Urinary bladder (tissue), 4 donors: ENCODE data around the gene ERBB4. TPM values are rescaled to one million over a fixed set of nuclear protein-coding genes. Genes with fewer than 3 reads are reported as not detected.
"Not testable (repeated sequence)": the region's sequence is repeated elsewhere in the genome, so short reads cannot be mapped to it uniquely, and the experiment has no call there.

Experiments used
- DNase-seq: peaks from one replicate; pipeline ENCODE4 v3.0.0-alpha.2; 2015; ENCODE audit errors: extremely low spot score
- H3K27ac ChIP-seq: one replicate; pipeline ENCODE4 v1.5.1; 2013; ENCODE audit warnings: low read depth, mild to moderate bottlenecking, moderate library complexity
- H3K36me3 ChIP-seq: one replicate; pipeline ENCODE4 v1.6.1; 2013; ENCODE audit warnings: mild to moderate bottlenecking, moderate library complexity; ENCODE audit not compliant: insufficient read depth
- H3K4me1 ChIP-seq: one replicate; pipeline ENCODE4 v1.6.1; 2013; ENCODE audit warnings: mild to moderate bottlenecking, moderate library complexity; ENCODE audit not compliant: insufficient read depth
- H3K4me3 ChIP-seq: one replicate; pipeline ENCODE4 v1.5.1; 2013; ENCODE audit warnings: low read depth, low read length
- WGBS: extraction: QIAGEN DNeasy Blood & Tissue Kit; methylation state at CpG from one replicate; pipeline ENCODE4 v1.1.7; 2013; 5-methylcytosine and 5-hydroxymethylcytosine counted together
- polyA plus RNA-seq: library from polyadenylated mRNA; stranded (reverse); fragments of 200-250 nt; gene quantifications from one replicate; pipeline ENCODE4 v1.2.3, GENCODE V29; 2013
- total RNA-seq: library from RNA; depleted of rRNA; stranded (reverse); fragments of >200 nt; gene quantifications from one replicate; pipeline ENCODE4 v1.2.3, GENCODE V29; 2014
- donor health status: healthy with polysubstance abuse.
- donor health status: healthy.

ERBB4 gene
- total and polyA plus RNA-seq, 2 donors = 0.13 to 3.2 TPM

GRCh38 chr2:211751848-211752247 is 786.8 kb downstream of the ERBB4 start:
- Histone ChIP-seq H3K4me3 (no peak overlapping the region), H3K4me1 (no peaks in the 10 kb centered on the region), H3K27ac (no peak overlapping the region), H3K36me3 (no peaks in the 10 kb centered on the region)
- 41% methylated on average over 3 of the region's 3 CpGs for WGBS
- DNase-seq = no peak

DNA sequence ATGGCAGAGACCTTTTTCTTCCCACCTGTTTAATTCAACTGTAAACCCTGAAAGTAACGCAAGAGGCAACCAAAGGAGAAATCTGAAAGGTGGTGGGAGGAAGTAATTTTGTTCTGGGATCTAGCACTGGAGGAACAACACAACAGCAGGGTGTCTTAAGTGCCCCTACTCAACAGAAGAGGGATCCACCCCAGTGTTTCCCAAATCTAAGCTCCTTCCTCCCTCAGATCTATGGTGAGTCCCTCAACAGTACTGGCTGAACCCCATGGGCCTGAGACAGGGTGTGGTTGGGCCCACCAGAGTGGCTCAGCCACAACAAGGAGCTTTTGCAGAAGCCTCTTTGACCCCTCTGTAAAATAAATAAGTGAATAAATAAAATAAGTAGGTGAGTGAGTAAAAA is 790.3 kb downstream of the ERBB4 start:
- Histone ChIP-seq H3K4me1 (no peaks in the 10 kb centered on the region), H3K4me3 (no peak overlapping the region), H3K27ac (no peak overlapping the region), H3K36me3 (no peaks in the 10 kb centered on the region)
- WGBS = 95% methylated on average over 1 of the region's 1 CpG
- no peak for DNase-seq

DNA sequence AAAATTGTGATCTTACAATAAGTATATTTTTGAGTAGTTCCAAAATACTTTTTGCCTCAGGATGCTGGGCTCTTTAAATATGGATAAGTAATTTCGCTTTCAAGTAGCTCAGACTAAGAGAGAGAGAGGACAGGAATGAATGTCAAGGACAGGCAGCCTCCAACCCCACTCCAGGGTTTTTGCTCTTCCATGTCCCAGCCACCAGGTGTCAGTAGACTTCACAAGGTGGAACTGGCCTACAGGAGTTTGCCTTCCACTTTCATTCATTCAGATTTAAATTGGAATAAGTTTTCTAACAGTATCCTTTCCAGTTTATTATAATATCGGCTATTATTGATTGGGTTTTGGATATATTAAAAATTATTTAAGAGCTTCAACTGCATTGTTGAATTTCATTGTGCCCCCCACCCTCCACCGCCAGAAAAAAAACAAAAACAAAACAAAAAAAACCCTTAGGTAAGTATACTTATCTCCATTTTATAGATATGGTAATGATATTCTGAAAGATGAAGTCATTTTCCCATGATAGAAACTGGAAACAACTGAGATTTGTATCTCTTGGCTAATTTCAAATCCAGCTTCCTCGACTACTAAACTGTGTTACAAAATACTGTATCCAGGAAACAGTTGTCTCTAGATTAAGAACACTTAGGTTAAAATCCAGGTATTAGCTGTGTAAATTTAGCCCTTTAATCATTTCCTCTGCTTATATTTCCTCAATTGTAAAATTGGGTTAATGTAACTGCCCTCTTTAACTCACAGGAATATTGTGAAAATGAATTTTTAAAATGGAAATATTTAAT is 793.1 kb downstream of the ERBB4 start:
- no peaks in the 10 kb centered on the region for H3K4me1 ChIP-seq
- H3K36me3 ChIP-seq = no peaks in the 10 kb centered on the region
- 47% methylated on average over 4 of the region's 4 CpGs for WGBS
- no peak for DNase-seq
- no peak overlapping the region for H3K4me3 ChIP-seq
- H3K27ac ChIP-seq = no peak overlapping the region

GRCh38 chr2:211744379-211744778 is 794.2 kb downstream of the ERBB4 start:
- Histone ChIP-seq H3K4me3 (no peak overlapping the region), H3K27ac (no peak overlapping the region), H3K4me1 (no peaks in the 10 kb centered on the region), H3K36me3 (no peaks in the 10 kb centered on the region)
- DNase-seq = no peak
- WGBS = 70% methylated on average over 5 of the region's 5 CpGs

GRCh38 chr2:211741966-211742365 is 796.6 kb downstream of the ERBB4 start:
- Histone ChIP-seq H3K27ac (no peak overlapping the region), H3K4me3 (no peak overlapping the region), H3K36me3 (no peaks in the 10 kb centered on the region), H3K4me1 (no peaks in the 10 kb centered on the region)
- DNase-seq = no peak
- 87% methylated on average over 4 of the region's 4 CpGs for WGBS

DNA sequence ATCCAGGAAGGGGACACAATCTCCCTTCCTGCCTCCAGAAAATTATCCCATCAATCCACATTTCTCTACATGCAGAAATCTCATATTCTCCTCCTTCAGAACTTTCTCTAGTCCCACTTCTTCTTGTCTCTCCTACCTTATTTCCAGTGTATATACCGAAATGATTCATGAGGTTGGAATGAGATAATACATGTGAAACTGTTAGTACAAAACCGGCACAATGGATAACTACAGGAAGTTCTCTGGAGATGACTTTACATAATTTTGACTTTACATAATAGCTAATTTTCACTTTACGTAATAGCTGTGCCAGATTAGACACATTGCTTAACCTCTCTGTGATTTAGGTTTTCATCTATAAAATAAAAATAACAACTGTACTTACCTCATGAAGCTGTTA is 801.3 kb downstream of the ERBB4 start:
- Histone ChIP-seq H3K4me3 (no peak overlapping the region), H3K36me3 (no peaks in the 10 kb centered on the region), H3K27ac (no peak overlapping the region), H3K4me1 (no peaks in the 10 kb centered on the region)
- 53% methylated on average over 3 of the region's 3 CpGs for WGBS
- no peak for DNase-seq

- Histone ChIP-seq H3K27ac (no peak overlapping the region), H3K4me3 (no peak overlapping the region), H3K36me3 (no peaks in the 10 kb centered on the region), H3K4me1 (no peaks in the 10 kb centered on the region)
- 65% methylated on average over 2 of the region's 2 CpGs for WGBS
- DNase-seq = no peak
Measured at GRCh38 chr2:211730215-211730614, 808.4 kb downstream of the ERBB4 start.

- Histone ChIP-seq H3K4me3 (no peak overlapping the region), H3K27ac (no peak overlapping the region), H3K4me1 (no peaks in the 10 kb centered on the region), H3K36me3 (no peaks in the 10 kb centered on the region)
- DNase-seq = no peak
Measured at GRCh38 chr2:211729433-211729832, 809.2 kb downstream of the ERBB4 start.

DNA sequence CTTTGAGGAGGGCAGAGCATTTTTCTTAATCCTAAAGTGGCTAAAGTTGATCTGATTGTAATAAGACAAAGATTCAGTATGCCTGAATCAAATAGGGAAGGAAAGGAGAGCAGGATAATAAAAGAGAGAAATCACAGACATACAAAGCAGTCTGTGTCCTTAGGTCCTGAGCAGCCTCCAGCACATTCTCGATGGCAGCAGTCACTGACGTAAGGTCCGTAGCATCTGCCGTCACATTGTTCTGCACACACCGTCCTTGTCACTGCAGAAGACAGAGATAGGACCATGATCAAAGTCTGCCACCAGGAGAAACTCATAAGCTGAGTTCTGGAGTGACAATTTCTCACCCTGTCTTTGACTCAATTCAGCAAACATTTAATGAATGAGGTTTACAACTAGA is 813.7 kb downstream of the ERBB4 start:
- H3K4me1 ChIP-seq = no peaks in the 10 kb centered on the region
- no peak overlapping the region for H3K4me3 ChIP-seq
- no peak for DNase-seq
- no peaks in the 10 kb centered on the region for H3K36me3 ChIP-seq
- 76% methylated on average over 5 of the region's 5 CpGs for WGBS
- no peak overlapping the region for H3K27ac ChIP-seq

DNA sequence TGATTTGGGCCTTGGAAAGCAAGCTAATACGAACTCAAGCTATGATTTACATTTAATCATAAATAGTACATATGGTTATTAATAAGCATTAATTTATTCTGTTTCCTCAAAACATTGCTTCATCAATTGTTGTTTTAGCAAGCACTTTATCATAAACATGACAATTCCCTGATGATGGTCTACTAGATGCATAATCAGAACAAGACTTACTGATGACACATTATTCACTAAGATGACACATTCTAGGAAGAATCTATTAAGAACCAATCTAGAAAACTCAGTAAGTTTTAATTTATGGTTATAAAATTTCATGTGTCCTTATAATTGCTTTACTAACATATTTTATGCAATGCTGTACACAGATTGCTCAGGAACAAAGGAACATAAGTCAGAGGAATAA is 815.2 kb downstream of the ERBB4 start:
- Histone ChIP-seq H3K36me3 (no peaks in the 10 kb centered on the region), H3K4me3 (no peak overlapping the region), H3K4me1 (no peaks in the 10 kb centered on the region), H3K27ac (no peak overlapping the region)
- 84% methylated on average over 1 of the region's 1 CpG for WGBS
- DNase-seq = no peak

- DNase-seq = no peak
- 86% methylated on average over 2 of the region's 2 CpGs for WGBS
- Histone ChIP-seq H3K36me3 (no peaks in the 10 kb centered on the region), H3K4me3 (no peak overlapping the region), H3K27ac (no peak overlapping the region), H3K4me1 (no peaks in the 10 kb centered on the region)
Measured at GRCh38 chr2:211722928-211723327, 815.7 kb downstream of the ERBB4 start.

DNA sequence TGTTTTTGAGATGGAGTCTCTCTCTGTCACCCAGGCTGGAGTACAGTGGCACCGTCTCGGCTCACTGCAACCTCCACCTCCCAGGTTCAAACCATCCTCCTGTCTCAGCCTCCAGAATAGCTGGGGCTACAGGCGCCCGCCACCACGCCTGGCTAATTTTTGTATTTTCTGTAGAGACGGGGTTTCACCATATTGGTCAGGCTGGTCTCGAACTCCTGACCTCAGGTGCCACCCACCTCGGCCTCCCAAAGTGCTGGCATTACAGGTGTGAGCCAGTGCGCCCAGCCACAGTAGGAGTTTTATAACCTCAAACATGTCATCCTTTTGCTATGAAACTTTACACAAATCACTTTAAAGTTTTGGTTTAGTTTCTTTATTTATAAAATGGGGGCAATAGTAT is 816.7 kb downstream of the ERBB4 start:
- H3K36me3 ChIP-seq, H3K4me1 ChIP-seq, H3K27ac ChIP-seq, DNase-seq, H3K4me3 ChIP-seq: not testable (repeated sequence)
- WGBS = 83% methylated on average over 9 of the region's 9 CpGs

DNA sequence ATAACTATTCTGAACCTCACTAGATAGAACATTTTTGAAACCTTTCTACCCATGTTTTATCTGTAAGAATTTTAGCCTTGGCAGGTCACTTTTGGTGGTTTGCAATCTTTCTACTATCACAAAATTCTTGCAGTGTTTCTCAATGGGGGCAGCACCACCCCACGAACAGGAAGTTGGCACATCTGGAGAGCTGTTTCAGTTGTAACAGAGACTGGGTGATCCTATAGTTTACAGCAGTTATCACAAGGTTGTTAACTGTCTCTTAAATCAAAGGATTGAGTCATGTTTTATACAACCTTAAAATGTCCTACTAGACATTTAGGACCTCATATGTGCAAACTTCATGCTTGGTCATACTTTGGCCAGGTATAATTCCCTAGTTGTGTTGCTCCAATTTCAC is 829.2 kb downstream of the ERBB4 start:
- H3K4me3 ChIP-seq = no peak overlapping the region
- no peak overlapping the region for H3K27ac ChIP-seq

GRCh38 chr2:211692689-211693088 is 845.9 kb downstream of the ERBB4 start:
- no peaks in the 10 kb centered on the region for H3K36me3 ChIP-seq
- H3K27ac ChIP-seq = no peak overlapping the region
- H3K4me3 ChIP-seq = no peak overlapping the region
- no peaks in the 10 kb centered on the region for H3K4me1 ChIP-seq
- no peak for DNase-seq
- WGBS = 57% methylated on average over 2 of the region's 2 CpGs

More for the DNA sequence above, 829.2 kb downstream of the ERBB4 start:
- WGBS = 15% methylated on average over 1 of the region's 1 CpG
- no peak for DNase-seq
- Histone ChIP-seq H3K36me3 (no peaks in the 10 kb centered on the region), H3K4me1 (no peaks in the 10 kb centered on the region)

- Histone ChIP-seq H3K36me3 (no peaks in the 10 kb centered on the region), H3K4me3 (no peak overlapping the region), H3K4me1 (no peaks in the 10 kb centered on the region), H3K27ac (no peak overlapping the region)
- no peak for DNase-seq
- 35% methylated on average over 1 of the region's 1 CpG for WGBS
Measured at GRCh38 chr2:211690736-211691135, 847.9 kb downstream of the ERBB4 start.
